Upper lobe of right lung (tissue), 1 donor: ENCODE measurements around the gene HSPG2. TPM values are rescaled to one million over a fixed set of nuclear protein-coding genes. Genes with fewer than 3 reads are reported as not detected.
"Not testable (repeated sequence)": the region's sequence is repeated elsewhere in the genome, so short reads cannot be mapped to it uniquely, and the experiment has no call there.

Experiments used
- ATAC-seq: fragments of 200-7000 bp; cut with Tn5 transposase; one replicate; pipeline ENCODE4 v1.9.1; 2020; ENCODE audit warnings: mild to moderate bottlenecking, moderate library complexity
- DNase-seq: peaks from one replicate; pipeline ENCODE4 v3.0.0-alpha.2; 2020
- H3K27ac ChIP-seq: fragments of 200-600 bp; one replicate; pipeline ENCODE4 v1.8.0; 2022
- H3K27me3 ChIP-seq: fragments of 200-600 bp; one replicate; pipeline ENCODE4 v1.8.0; 2022; ENCODE audit warnings: mild to moderate bottlenecking
- H3K36me3 ChIP-seq: fragments of 200-600 bp; one replicate; pipeline ENCODE4 v1.8.0; 2022
- H3K4me1 ChIP-seq: fragments of 200-600 bp; one replicate; pipeline ENCODE4 v1.8.0; 2022
- H3K4me3 ChIP-seq: fragments of 200-600 bp; one replicate; pipeline ENCODE4 v1.8.0; 2022; ENCODE audit warnings: mild to moderate bottlenecking
- H3K9me3 ChIP-seq: fragments of 200-600 bp; one replicate; pipeline ENCODE4 v1.8.0; 2022
- intact Hi-C: fragments of 100-400 bp; cut with DNase I; formaldehyde crosslinking; loops from one replicate; pipeline ENCODE4 v1.11.0; 2022
- total RNA-seq: library from RNA; stranded (reverse); fragmentation: NEBNext Ultra II Directional; extraction: Animal tissue kit (Norgen Biotek cat#: 25700); gene quantifications from one replicate; pipeline ENCODE4 v1.2.1, GENCODE V29; 2021
- TF ChIP-seq, protein P1 (sequence below): fragments of 200-600 bp; IDR thresholded peaks from one replicate; pipeline ENCODE4 v1.8.0; 2022; ENCODE audit warnings: antibody characterized with exemption
- donor health status: DM: no; HTN: yes; CAD: no; lungs with severe emphysema.

Gene HSPG2
- total RNA-seq, 1 donor from 2014 or later: 393 TPM

DNA sequence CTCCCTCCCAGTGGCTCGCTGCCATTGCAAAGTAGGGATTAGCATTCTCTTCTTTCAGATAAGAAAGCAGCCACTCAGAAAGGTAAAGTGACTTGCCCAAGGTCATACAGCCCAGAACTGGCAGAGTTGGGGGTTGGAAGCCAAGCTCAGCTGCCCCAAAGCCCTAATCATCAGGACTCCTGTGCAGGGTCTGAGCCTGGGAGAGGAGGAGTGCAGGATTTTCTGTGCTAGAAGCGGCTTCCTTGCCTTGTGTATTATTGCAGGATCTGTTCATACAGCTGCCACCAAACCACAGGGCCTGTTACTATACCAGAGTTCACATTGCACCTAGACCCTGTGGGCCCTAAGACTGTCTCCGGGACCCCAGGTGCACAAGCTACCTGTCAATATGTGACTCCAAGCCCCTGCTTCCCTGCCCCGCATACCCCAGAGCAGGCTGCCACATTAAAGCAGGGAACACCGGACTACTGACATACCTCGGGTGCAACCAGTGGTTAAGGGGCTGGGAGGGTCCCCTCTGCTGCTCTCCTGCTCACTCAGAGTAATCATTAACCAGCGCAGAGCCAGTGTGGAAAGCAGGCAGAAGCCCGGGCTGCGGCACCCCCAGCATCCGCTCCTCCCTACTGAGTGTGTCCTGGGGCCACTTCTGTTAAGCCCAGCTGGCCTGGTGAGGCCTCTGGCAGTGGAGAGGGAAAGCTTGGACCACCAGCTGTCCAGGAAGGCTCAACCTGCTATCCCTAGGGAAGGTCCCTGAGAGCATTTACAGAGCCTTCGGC, 15.8 kb downstream of the HSPG2 start:
- ATAC-seq (peak; percentile 4), DNase-seq (no peak)
- intact Hi-C loops: no loop called here
- TF ChIP-seq, protein P1, sequence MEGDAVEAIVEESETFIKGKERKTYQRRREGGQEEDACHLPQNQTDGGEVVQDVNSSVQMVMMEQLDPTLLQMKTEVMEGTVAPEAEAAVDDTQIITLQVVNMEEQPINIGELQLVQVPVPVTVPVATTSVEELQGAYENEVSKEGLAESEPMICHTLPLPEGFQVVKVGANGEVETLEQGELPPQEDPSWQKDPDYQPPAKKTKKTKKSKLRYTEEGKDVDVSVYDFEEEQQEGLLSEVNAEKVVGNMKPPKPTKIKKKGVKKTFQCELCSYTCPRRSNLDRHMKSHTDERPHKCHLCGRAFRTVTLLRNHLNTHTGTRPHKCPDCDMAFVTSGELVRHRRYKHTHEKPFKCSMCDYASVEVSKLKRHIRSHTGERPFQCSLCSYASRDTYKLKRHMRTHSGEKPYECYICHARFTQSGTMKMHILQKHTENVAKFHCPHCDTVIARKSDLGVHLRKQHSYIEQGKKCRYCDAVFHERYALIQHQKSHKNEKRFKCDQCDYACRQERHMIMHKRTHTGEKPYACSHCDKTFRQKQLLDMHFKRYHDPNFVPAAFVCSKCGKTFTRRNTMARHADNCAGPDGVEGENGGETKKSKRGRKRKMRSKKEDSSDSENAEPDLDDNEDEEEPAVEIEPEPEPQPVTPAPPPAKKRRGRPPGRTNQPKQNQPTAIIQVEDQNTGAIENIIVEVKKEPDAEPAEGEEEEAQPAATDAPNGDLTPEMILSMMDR: no peak
- H3K36me3 ChIP-seq: peaks cover 9% of the 10 kb centered on the region
- no peaks in the 10 kb centered on the region for H3K27me3 ChIP-seq
- no peaks in the 10 kb centered on the region for H3K9me3 ChIP-seq
- no peak overlapping the region for H3K4me3 ChIP-seq
- H3K4me1 ChIP-seq: peaks cover 66% of the 10 kb centered on the region
- peak overlapping the region; percentile 47 for H3K27ac ChIP-seq

DNA sequence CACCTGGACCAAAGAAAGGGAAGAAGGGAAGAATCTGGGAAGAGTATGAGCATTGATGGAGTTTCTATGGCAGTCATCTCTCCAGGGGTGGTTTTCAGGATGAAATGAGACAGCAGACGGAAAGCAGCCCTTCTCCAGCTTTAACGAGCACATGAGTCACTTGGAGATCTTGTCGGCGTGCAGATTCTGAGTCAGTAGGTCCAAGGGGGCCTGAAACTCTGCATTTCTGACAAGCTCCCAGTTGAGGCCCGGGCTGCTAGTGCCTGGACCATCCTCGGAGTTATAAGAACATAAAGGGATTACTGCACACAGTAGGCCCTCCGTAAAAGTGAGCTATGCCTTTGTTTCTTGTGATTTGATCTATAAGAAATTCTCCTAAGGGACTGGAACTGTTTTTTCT, 17.6 kb downstream of the HSPG2 start:
- no peak for ATAC-seq
- H3K36me3 ChIP-seq: peaks cover 9% of the 10 kb centered on the region
- peak overlapping the region; percentile 51 for H3K27ac ChIP-seq
- intact Hi-C loops: no loop called here
- no peak for DNase-seq
- no peaks in the 10 kb centered on the region for H3K9me3 ChIP-seq
- H3K27me3 ChIP-seq: no peaks in the 10 kb centered on the region
- H3K4me3 ChIP-seq: no peak overlapping the region
- TF ChIP-seq, protein P1: no peak
- peaks cover 61% of the 10 kb centered on the region for H3K4me1 ChIP-seq

DNA sequence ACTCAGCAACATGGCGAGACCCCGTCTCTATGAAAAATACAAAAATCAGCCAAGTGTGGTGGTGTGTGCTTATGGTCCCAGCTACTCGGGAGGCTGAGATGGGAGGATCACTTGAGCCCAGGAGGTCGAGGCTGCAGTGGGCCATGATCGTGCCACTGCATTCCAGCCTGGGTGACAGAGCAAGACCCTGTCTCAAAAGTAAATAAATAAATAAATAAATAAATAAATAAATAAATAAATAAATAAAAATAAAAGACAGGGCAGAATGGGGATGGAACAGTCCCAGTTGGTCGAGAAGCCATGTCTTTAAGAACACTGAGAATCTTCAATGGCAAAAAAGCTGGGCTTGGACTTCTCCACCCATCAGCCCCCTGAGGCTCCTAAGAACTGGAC, 19.9 kb downstream of the HSPG2 start:
- intact Hi-C loops, H3K27me3 ChIP-seq, H3K27ac ChIP-seq, H3K4me3 ChIP-seq, DNase-seq, H3K36me3 ChIP-seq, H3K9me3 ChIP-seq, ATAC-seq: not testable (repeated sequence)
- peaks cover 64% of the 10 kb centered on the region for H3K4me1 ChIP-seq

DNA sequence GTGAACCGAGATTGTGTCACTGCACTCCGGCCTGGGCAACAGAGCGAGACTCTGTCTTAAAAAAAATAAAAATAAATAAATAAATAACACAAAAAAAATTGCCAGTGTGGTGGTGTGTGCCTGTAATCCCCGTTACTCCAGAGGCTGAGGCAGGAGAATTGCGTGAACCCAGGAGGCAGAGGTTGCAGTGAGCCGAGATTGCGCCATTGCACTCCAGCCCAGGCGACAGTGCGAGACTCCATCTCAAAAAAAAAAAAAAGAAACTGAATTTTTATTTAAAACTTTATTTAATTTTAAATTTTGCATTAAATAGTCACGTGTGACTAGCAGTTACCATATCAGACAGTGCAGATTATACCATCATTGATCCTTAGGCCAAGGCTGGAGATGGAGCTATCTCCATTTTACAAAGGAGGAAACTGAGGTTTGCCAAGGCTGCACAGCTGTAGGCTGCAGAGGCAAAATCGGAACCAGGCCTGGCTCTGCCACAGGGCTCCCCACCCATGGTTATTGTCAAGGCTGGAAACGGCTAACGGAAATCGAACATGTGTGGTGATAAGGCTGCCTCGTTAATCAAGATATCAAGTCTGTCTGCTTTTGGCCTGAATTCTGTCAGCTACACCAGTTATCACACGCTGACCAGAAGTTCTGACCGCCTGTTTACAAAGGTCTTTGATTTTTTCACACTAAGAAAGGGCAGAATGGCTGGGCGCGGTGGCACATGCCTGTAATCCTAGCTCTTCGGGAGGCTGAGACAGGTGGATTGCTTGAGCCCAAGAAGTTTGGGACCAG, 20.5 kb downstream of the HSPG2 start:
- TF ChIP-seq, protein P1: no peak
- Histone ChIP-seq H3K4me1 (peaks cover 67% of the 10 kb centered on the region), H3K27me3 (no peaks in the 10 kb centered on the region), H3K36me3 (peaks cover 9% of the 10 kb centered on the region), H3K4me3 (no peak overlapping the region), H3K9me3 (no peaks in the 10 kb centered on the region), H3K27ac (no peak overlapping the region)
- DNase-seq: no peak
- no peak for ATAC-seq
- intact Hi-C loops: no loop called here

DNA sequence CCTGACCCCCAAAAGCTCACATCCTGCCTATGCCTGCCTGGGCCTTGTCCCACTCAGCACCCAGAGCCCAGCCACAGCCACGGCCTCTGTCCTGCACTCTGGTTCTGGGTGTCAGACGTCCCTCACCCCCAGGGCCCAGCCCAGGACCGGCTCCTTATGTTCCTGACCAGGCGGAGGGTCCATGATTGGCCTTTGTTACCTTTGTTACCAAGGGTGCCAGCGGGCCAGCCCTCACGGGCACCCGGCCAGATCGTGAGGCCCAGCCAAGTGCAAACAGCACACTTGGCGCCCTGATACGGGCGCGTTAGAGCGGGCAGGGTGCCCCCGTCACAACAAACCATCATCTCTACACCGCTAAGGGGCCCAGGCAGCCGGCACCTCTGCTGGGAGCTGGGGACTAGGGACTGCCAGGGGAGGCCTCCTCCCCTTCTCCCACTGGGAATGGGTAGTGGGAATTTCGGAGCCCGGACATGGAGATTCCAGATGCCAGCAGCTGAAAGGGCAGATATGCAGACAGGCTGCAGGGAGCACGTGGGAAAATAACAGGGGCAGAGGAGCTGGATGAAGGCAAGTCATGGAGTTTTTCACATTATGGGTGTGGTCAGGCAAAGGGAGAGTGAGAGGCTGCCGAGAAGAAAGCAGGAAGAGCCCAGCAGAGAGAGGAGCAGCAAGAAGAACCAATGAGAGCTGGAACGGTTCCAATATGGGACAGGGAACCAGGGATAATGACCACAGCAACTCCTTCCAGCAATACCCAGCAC, 22.1 kb downstream of the HSPG2 start:
- DNase-seq: no peak
- Histone ChIP-seq H3K27ac (peak overlapping the region; percentile 77), H3K9me3 (no peaks in the 10 kb centered on the region), H3K36me3 (peaks cover 9% of the 10 kb centered on the region), H3K4me1 (peaks cover 70% of the 10 kb centered on the region), H3K4me3 (no peak overlapping the region), H3K27me3 (no peaks in the 10 kb centered on the region)
- TF ChIP-seq, protein P1: no peak
- peak; percentile 50 for ATAC-seq
- intact Hi-C loops: no loop called here

DNA sequence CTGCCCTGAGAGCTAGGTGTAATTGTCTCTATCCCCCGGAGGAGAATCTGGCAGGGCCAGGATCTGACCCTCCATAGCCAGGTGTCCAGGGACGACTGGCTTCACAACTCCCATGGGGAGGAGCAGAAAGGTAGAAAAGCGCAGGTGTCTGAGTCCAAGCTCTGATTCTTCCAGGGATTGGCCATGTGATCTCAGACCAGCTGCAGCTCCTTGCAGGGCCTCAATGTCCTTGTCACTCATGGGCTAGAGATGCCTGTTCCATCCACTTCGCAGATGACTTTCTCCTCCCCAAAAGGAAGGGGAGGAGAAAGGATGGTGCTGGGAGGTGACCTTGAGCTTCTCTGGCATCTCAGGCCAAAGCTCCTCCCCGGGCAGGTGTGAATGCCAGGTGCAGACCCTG, 22.7 kb downstream of the HSPG2 start:
- H3K9me3 ChIP-seq: no peaks in the 10 kb centered on the region
- peak overlapping the region; percentile 77 for H3K27ac ChIP-seq
- peaks cover 9% of the 10 kb centered on the region for H3K36me3 ChIP-seq
- no peak overlapping the region for H3K4me3 ChIP-seq
- DNase-seq (no peak), ATAC-seq (no peak)
- TF ChIP-seq, protein P1: no peak
- intact Hi-C loops: no loop called here
- peaks cover 70% of the 10 kb centered on the region for H3K4me1 ChIP-seq
- H3K27me3 ChIP-seq: no peaks in the 10 kb centered on the region
